Right lobe of liver (tissue), 4 donors: ENCODE results near the gene CACNB4.
"Not testable (repeated sequence)": the region's sequence is repeated elsewhere in the genome, so short reads cannot be mapped to it uniquely, and the experiment has no call there.

ENCODE experiments used
- POLR2A ChIP-seq: fragments of 450-650 bp; IDR thresholded peaks from one replicate; pipeline ENCODE4 v1.6.1; 2017; ENCODE audit warnings: antibody characterized with exemption, mild to moderate bottlenecking
- TF ChIP-seq, protein P1 (sequence below), 4 donors: fragments of 200-600 bp in 3 of 4; fragments of 450-650 bp in 1 of 4; IDR thresholded peaks; one replicate each; pipeline versions ENCODE4 v1.5.1 to v1.8.0; 2016 to 2022; ENCODE audit warnings: antibody characterized with exemption in 4 of 4, mild to moderate bottlenecking in 2 of 4
- donor health status: DM: no; HTN: no; CAD: no.
- donor health status: DM: no; HTN: no; CAD: no.
- donor health status: DM: no; HTN: yes; CAD: no.

DNA sequence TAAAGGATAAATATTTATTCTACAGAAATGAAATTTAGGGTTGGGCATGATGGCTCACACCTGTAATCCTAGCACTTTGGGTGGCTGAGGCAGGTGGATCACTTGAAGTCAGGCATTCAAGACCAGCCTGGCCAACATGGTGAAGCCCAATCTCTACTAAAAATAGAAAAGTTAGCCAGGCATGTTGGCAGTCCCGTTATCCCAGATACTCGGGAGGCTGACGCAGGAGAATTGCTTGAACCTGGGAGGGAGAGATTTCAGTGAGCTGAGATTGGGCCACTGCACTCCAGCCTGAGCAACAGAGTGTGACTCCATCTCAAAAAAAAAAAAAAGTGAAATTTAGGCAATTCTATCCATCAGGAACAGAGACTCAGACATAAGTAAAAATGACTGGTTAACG, 8.1 kb downstream of the CACNB4 start:
- TF ChIP-seq, protein P1, sequence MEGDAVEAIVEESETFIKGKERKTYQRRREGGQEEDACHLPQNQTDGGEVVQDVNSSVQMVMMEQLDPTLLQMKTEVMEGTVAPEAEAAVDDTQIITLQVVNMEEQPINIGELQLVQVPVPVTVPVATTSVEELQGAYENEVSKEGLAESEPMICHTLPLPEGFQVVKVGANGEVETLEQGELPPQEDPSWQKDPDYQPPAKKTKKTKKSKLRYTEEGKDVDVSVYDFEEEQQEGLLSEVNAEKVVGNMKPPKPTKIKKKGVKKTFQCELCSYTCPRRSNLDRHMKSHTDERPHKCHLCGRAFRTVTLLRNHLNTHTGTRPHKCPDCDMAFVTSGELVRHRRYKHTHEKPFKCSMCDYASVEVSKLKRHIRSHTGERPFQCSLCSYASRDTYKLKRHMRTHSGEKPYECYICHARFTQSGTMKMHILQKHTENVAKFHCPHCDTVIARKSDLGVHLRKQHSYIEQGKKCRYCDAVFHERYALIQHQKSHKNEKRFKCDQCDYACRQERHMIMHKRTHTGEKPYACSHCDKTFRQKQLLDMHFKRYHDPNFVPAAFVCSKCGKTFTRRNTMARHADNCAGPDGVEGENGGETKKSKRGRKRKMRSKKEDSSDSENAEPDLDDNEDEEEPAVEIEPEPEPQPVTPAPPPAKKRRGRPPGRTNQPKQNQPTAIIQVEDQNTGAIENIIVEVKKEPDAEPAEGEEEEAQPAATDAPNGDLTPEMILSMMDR (IDR thresholded peaks at IDR 0.05) = not testable (repeated sequence)
- not testable (repeated sequence) for TF ChIP-seq POLR2A
